Raji (cell line): ENCODE data around the gene CHPT1.

Experiments used
- POLR2A ChIP-seq: IDR thresholded peaks from 2 replicates; pipeline ENCODE4 v1.6.1; 2011; ENCODE audit warnings: low read depth, low read length, control low read depth; ENCODE audit not compliant: insufficient read depth

The CHPT1 gene

DNA sequence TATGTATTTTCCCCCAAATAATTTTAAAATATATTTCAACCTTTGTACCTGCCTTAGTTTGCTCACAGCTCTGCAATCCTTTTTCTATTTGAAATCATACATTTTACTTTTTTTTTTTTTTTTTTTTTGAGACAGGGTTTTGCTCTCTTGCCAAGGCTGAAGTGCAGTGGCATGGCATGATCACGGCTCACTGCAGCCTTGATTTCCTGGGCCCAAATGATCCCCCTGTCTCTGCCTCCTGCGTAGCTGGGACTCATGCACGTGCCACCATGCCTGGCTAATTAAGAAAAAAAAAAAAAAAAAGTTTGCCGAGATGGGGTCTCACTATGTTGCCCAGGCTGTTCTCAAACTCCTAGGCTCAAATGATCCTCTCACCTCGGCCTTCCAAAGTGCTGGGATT lies 43.1 kb downstream of the CHPT1 start:
- TF ChIP-seq POLR2A, result no peak

DNA sequence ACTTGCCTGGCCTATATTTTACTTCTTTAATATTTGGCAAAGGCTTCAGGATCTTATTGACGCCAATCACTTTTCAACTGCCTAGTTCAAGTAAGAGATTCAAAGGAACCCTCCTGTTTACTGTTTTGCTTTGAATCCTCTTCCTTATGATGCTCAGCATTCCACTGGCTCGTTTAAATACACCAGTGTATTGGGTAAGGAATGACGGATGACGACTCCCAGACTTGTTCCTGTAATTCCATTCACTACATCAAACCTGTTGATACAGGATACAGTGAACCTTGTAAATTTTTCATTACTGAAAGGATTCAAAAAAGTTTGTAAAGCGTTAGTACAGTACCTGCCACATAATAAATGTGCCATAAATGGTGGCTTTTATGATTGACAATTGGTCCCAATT lies 43.5 kb downstream of the CHPT1 start:
- no peak for TF ChIP-seq POLR2A

DNA sequence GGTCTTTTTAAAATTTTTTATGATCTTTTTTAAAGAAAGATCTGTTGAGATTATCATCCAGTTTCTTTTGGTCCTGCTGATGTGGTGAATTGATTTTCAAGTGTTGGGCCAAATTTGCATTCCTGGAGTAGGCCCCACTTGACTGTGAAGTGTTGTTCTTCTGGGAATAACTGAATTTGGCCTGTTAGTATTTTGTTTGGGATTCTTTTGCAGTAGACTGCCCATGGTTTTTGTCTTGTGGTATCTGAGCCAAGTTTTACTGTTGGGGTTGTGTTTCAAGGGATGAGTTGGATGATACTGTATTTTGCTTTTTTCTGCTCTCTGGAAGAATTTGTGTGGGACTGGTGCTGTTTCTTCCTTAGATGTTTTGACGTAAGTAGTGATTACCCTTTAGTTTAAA lies 45.8 kb downstream of the CHPT1 start:
- no peak for TF ChIP-seq POLR2A

DNA sequence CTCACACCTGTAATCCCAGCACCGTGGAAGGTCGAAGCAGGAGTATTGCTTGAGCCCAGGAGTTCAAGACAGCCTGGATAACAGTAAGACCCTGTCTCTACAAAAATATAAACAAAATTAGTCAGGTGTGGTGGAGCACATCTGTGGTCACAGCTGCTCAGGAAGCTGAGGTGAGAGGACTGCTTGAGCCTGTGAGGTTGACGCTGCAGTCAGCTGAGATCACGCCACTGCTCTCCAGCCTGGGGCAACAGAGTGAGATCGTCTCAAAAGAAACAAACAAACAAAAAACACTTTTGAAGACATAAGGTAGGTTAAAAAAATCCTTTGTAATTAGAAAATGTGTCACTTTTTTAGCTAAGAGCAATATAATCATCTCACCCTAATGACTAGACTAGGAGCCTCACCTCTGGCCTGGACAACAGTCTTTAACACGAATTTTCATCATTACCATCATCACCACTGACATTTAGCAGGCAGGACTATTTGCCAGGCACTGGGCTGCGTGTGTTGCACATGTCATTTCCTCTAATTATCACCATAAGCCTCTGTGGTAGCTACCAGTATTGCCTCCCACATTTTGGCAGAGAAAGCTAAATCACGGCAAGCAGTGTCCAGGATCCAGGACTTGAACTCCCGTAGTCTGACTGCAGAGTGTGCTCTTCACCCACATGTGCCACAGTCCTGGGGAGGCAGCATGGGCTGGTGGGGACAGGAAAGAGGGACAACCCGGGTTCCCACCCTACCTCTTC lies 46.5 kb downstream of the CHPT1 start:
- TF ChIP-seq POLR2A, result peak; percentile 50

DNA sequence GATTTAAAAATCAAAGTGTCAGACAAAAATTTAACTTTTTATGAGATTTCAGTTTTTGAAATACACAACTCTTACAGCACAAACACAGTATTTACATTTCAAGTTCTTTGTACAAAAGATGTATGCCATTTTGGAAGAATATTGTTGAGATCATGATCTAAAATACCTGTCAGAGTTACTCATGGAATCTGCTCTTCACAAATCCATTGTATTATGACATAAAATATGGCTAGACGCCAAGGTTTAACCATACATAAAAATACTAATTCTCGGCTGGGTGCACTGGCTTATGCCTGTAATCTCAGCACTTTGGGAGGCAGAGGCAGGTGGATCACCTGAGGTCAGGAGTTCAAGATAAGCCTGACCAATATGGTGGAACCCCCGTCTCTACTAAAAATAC lies 48.0 kb downstream of the CHPT1 start:
- no peak for TF ChIP-seq POLR2A

DNA sequence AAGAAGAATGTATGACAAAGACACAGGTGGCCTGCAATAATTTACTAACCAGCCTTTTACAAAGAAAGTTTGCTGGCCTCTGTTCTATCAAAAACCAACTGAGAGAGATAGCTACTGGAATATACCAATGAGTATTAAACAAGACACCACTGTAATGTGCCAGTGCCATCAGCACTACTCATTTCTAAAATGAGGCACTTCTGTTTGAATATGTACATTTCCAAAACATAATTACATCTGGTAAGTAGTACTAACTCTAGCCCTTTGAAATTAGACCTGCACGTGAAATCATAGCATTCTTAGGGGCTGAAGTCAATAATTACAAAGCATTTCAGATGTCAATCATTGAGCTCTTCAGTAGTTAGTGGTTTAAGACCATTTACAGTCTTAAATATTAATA lies 48.8 kb downstream of the CHPT1 start:
- TF ChIP-seq POLR2A, result no peak

DNA sequence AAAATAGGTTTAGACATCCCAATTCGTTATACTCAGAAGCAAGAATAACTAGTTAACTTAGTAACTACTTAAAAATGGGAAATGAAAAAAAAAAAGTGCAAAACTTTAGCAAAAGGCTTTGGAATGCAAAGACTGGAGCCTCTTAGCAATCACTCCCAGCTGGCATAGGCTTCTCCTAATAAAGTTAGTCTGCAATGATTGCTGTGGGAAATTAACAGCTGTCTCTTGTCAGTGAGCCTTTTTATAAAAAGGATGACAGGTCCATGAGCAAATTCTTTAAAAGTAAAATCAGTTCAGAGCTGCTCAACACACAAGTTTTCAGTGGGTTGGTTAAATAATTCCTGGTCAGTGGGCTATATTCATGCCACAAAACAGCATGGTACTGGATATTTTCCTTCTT lies 49.2 kb downstream of the CHPT1 start:
- TF ChIP-seq POLR2A, result no peak

DNA sequence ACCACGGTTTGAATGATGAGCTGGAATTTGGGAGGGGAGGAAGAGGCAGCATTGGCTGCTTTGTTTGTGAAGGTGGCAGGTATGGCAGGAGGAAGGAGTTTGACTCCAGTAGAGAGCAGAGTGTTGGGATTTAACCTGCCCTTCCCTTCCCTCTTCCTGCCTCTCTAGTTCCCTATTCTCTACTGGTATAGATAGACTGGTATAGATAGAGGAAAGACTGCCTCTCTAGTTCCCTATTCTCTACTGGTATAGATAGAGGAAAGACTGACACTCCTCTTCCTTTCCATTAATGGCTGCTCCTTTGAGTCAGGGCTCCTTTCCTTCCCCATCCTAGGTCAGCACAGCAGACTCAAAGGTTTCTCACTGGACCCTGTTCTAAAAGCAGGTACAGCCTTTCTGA lies 50.3 kb downstream of the CHPT1 start:
- TF ChIP-seq POLR2A, result no peak

DNA sequence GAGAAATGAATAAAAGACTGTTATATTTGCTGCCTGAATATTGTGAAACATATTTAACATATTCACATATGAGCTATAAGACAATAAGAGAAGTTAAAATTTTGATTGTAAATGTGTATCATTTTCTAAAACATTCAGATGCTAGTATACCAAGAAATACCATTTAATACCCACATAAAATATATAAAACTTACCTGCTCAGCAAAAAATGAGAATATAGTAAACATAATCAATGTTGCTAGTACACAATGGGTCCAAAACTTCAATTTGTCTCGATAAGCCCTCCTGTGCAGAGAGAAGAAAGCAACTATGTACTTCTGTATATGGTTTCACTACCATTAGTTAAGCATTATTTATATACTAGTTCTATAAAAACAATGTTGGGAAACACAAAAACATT lies 51.5 kb downstream of the CHPT1 start:
- TF ChIP-seq POLR2A, result no peak

DNA sequence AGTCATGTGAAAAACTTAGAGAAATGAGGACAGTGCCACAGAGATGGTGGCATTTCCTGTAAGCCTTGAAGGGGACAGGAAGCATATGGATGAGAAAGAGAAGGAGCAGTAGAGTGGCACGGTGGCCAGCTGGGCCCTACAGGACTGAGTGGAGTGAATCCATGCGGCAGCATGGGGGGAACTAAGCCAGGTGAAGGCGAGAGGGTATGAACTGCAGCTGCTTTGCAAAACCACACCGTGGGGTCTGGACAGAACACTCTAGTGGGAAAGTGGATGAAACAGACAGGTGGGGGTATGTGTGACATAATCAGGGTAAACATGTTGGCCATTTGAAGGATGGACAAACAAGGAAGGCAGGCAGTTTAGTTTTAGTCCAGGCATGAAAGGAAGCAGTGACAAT lies 52.2 kb downstream of the CHPT1 start:
- no peak for TF ChIP-seq POLR2A

DNA sequence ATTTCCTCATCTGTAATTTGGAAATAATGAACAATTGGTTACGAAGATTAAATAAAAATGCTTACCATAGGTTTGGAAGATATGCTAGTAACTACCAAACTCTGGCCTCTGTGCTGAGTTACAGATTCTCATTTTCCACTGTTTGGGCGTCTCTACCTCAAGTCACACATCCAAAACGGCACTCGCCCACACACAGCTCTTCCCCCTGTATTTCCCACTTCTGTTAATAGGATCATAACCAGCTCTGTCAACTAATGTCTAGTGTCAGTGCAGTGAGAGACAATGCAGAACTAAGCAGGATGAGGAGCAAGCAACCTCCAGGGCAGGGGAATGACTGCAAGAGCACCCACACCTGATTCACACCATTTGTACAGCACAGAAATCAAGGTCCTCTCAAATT lies 52.7 kb downstream of the CHPT1 start:
- TF ChIP-seq POLR2A, result no peak

DNA sequence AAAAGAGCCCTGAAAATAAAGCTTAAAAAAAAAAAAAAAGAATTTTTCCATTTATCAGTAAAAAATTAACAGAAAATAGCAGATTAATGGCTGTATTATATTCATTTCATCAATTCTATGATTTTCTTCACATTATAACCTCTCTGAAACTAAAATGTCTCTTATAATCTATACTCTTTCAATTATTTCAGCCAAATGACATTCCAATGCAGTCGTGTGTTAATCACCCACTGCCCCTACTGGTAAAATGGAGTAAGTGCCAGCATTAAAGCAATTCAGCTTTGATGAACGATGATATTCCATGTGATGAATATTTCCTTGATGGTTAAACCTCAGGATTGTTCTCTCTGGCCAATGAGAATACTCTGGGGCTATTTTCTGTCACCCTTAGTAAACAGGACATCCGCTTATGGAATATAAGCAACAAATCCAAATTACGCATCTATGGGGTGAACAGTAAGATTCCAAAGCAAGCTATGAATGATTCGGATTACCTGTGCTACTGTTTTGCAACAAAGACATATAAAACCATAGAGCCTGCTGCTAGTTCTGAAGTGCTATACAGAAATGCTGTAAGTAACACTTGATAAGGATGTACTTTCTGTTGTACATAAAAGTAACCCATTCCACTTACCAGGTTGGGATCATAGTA lies 62.1 kb downstream of the CHPT1 start:
- TF ChIP-seq POLR2A, result no peak

DNA sequence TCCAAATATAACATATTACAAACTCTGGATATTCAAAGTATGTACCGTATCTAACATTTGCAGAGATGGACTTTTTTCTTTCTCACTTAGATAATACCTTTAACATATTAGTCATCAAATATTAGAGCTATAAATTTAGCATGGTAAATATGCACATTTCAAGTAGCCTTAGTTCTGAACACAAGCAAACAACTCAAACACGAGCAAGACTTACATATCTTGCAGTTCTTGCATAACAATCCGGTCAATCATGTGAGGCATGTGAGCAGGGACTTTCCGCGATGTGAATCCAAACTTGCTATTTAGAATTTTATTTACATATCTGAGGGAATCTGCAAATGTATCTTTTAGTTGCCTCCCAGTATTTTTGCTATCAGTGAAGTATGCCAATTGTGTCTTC lies 63.9 kb downstream of the CHPT1 start:
- TF ChIP-seq POLR2A, result no peak

DNA sequence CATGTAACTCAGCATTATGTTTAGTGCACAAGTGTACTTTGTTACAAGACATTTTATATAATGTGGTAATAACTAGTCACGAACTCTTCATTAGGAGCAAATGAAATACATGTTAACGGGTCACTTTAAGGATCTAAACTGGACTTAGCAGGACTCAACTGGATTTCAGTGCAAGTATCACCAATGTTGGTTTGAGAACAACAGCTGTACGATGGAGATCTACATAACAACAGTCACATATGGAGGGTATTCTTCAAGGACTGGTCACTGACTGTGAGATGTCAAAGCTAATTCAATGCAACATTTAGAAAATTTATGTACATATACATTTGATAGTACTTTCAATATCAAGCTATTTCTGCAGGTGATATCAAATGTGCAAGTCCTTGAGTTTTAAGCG lies 64.3 kb downstream of the CHPT1 start:
- TF ChIP-seq POLR2A, result no peak

DNA sequence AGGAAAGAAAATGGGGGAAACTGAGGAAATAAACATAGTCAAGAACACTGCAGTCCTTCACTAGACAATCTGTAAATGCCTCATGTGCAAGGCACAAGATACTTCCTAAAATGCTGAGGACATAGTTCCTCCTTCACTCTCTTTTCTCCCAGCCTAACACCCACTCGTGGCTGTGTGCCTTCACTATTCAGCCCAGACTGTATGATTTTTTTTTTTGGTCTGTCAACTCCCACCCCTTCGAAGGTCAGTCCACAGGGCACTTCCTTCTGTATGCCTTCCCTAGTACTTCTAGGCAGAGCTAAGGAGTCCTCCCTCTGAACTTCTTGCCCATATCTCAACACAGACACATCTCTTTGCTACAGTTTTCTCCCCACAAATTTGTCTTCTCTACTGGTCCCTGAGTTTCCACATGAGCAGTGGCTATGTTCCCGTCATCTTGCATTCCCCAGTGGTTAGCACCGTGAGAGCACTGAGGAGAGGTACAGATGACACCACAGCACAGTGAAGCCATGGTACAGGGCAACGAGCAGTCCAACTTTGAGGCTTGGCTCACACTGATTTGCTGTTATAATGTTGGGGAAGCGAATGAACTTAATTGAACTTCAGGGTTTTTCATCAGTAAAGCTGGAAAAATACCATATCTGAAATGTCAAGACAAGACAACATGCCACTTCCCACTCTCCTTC lies 65.9 kb downstream of the CHPT1 start:
- no peak for TF ChIP-seq POLR2A

DNA sequence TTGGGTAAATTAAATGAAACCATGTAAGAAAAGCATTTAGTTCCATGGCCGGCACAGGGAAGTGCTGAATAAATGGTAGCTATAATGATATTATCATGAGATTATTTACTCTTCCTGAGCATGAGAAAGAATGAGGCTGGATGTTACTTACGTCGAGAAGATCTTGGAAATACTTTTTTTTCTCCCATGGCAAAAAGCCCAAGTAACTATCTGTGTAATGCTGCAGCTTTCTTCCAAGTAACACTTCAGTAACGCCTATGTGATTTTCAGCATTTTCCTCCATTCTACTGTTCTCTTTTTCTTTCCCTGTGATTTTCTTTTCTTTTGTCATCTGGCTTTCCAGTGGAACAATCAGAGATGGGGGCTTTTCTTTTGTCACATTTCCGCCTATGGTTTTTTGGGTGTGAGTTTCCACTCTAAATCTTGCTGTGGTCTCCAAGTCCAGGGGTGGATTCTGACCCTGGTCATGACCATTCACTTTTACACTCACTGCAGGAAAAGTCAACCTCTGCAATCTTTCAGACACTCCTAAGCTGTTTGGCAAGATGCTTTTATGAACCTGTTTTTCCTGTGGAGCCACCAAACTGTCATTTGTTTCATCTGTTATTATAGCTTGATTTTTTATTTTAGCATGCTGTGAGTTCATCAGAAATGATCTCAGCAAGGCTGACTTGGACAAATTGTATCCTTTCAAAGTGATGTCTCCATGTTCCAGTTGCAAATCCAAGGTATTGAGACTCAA lies 66.8 kb downstream of the CHPT1 start:
- TF ChIP-seq POLR2A, result no peak

DNA sequence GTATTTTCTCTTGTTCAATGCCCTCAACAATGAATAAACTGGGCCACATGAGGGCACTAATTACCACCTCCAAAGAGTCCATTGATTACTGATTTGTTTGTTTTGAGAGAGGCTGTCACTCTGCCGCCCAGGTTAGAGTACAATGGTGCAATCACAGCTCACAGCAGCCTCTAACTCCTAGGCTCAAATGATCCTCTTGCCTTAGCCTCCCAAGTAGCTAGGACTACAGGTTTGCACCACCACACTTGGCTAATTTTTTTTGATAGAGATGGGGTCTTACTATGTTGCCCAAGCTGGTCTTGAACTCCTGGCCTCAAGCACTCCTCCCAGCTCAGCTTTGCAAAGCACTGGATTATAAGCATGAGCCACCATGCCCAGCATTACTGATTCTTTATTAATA lies 70.1 kb downstream of the CHPT1 start:
- no peak for TF ChIP-seq POLR2A
